Ovary (tissue), 3 donors: ENCODE results near the gene NAPSA.

ENCODE experiments used
- CTCF ChIP-seq, 3 donors: fragments of 450-650 bp in 2 of 3; fragments of 200-600 bp in 1 of 3; IDR thresholded peaks; one replicate each; pipeline versions ENCODE4 v1.5.1 to v1.8.0; 2016 to 2022; ENCODE audit warnings: antibody characterized with exemption in 3 of 3, mild to moderate bottlenecking in 1 of 3
- POLR2A ChIP-seq: fragments of 450-650 bp; IDR thresholded peaks from one replicate; pipeline ENCODE4 v1.6.1; 2017; ENCODE audit warnings: antibody characterized with exemption, mild to moderate bottlenecking, moderate library complexity
- donor health status: DM: no; HTN: no; CAD: no.

- TF ChIP-seq CTCF (IDR thresholded peaks at IDR 0.05) (no peak), POLR2A (no peak)
These were observed 27.3 kb upstream of the NAPSA start for GRCh38 chr19:50392759-50393158.
